Measurements from ENCODE around the gene C19orf38.

DNA sequence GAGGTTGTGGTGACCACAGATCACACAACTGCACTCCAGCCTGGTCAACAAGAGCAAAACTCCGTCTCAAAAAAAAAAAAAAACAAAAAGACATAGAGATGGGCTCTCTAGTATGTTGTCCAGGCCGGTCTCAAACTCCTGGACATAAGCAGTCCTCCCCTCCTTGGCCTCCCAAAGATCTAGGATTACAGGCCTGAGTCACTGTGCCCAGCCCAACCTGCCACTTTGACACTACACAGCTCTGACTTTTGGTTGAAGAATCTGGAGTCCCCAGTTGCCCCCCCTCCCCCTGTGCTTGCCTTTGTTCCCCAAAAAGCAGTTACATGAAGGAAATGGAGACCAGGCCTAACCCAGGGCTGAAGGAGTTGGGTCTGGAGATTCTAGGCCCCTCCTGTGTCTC lies 36.1 kb downstream of the C19orf38 start:
- TF ChIP-seq, protein P1, sequence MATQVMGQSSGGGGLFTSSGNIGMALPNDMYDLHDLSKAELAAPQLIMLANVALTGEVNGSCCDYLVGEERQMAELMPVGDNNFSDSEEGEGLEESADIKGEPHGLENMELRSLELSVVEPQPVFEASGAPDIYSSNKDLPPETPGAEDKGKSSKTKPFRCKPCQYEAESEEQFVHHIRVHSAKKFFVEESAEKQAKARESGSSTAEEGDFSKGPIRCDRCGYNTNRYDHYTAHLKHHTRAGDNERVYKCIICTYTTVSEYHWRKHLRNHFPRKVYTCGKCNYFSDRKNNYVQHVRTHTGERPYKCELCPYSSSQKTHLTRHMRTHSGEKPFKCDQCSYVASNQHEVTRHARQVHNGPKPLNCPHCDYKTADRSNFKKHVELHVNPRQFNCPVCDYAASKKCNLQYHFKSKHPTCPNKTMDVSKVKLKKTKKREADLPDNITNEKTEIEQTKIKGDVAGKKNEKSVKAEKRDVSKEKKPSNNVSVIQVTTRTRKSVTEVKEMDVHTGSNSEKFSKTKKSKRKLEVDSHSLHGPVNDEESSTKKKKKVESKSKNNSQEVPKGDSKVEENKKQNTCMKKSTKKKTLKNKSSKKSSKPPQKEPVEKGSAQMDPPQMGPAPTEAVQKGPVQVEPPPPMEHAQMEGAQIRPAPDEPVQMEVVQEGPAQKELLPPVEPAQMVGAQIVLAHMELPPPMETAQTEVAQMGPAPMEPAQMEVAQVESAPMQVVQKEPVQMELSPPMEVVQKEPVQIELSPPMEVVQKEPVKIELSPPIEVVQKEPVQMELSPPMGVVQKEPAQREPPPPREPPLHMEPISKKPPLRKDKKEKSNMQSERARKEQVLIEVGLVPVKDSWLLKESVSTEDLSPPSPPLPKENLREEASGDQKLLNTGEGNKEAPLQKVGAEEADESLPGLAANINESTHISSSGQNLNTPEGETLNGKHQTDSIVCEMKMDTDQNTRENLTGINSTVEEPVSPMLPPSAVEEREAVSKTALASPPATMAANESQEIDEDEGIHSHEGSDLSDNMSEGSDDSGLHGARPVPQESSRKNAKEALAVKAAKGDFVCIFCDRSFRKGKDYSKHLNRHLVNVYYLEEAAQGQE (IDR thresholded peaks at IDR 0.05; ENCODE audit: borderline replicate concordance) = no peak
- no peak for TF ChIP-seq RAD21 (conservative IDR thresholded peaks at IDR 0.05)
- TF ChIP-seq EZH2 (IDR thresholded peaks at IDR 0.05; ENCODE audit: borderline replicate concordance, insufficient read depth, low read length, poor library complexity, severe bottlenecking) = no peak
- TF ChIP-seq POLR2AphosphoS5 (IDR thresholded peaks at IDR 0.05) = no peak
- TF ChIP-seq CTCF (IDR thresholded peaks at IDR 0.05; ENCODE audit: poor library complexity, severe bottlenecking) = no peak

Data from neural cell (in vitro differentiated cells).